ENCODE measurements around the gene DCXR. TPM values are rescaled to one million over a fixed set of nuclear protein-coding genes. Genes with fewer than 3 reads are reported as not detected.

The DCXR gene
- total RNA-seq, 4 donors from 2014 or later = 23.8 to 125 (median 67.5) TPM

DNA sequence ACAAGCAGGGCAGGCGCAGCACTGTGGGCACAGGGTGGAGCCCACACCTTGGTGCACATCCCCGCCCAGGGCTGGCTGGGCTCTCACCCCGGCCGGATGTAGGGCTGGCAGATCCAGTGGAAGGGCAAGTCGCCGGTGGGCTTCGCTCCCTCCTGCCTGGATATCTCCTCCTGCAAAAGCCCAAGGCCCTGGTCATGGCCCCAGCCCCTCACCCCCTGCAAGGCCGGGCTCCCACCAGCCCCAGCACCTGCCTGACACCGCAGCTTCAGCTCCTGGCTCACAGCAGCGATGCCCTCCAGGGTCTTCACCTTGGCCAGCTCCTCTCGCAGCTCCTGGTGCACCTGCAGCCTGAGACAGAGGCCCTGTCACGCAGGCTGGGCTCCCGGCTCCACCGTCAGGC, 23.1 kb upstream of the DCXR start:
- H3K27ac ChIP-seq = no peak overlapping the region
- no peak overlapping the region for H3K4me3 ChIP-seq
- no peaks in the 10 kb centered on the region for H3K9me3 ChIP-seq
- peaks cover 0 to 10% of the 10 kb centered on the region in 2 donors for H3K4me1 ChIP-seq
- no peak for DNase-seq
- no peaks in the 10 kb centered on the region for H3K27me3 ChIP-seq
- no peaks in the 10 kb centered on the region for H3K36me3 ChIP-seq
- TF ChIP-seq CTCF (IDR thresholded peaks at IDR 0.05) (no peak), POLR2A (IDR thresholded peaks at IDR 0.05) (no peak)
- intact Hi-C loops (cut with DNase I; ENCODE audit: low total_unique reads) = no loop called here

- Histone ChIP-seq H3K4me3 (no peak overlapping the region), H3K27ac (no peak overlapping the region), H3K27me3 (no peaks in the 10 kb centered on the region), H3K9me3 (no peaks in the 10 kb centered on the region), H3K36me3 (no peaks in the 10 kb centered on the region), H3K4me1 (peaks cover 0 to 10% of the 10 kb centered on the region in 2 donors)
- DNase-seq = no peak
- no peak for TF ChIP-seq POLR2A (IDR thresholded peaks at IDR 0.05)
- TF ChIP-seq CTCF (IDR thresholded peaks at IDR 0.05) = no peak
- intact Hi-C loops (cut with DNase I; ENCODE audit: low total_unique reads) = no loop called here
Observed at GRCh38 chr17:82060001-82060380, 22.5 kb upstream of the DCXR start.

GRCh38 chr17:82059272-82060000, 21.9 kb upstream of the DCXR start:
- no peak for DNase-seq
- no peaks in the 10 kb centered on the region for H3K9me3 ChIP-seq
- no peaks in the 10 kb centered on the region for H3K36me3 ChIP-seq
- peaks cover 0 to 6% of the 10 kb centered on the region in 2 donors for H3K4me1 ChIP-seq
- no peak overlapping the region for H3K27ac ChIP-seq
- H3K4me3 ChIP-seq = no peak overlapping the region
- H3K27me3 ChIP-seq = no peaks in the 10 kb centered on the region
- intact Hi-C loops (cut with DNase I; ENCODE audit: low total_unique reads) = no loop called here
- no peak for TF ChIP-seq CTCF (IDR thresholded peaks at IDR 0.05)
- no peak for TF ChIP-seq POLR2A (IDR thresholded peaks at IDR 0.05)

- intact Hi-C loops (cut with DNase I; ENCODE audit: low total_unique reads) = no loop called here
- no peaks in the 10 kb centered on the region for H3K36me3 ChIP-seq
- no peak for TF ChIP-seq CTCF (IDR thresholded peaks at IDR 0.05)
- no peak for TF ChIP-seq POLR2A (IDR thresholded peaks at IDR 0.05)
Observed at GRCh38 chr17:82058855-82059249, 21.4 kb upstream of the DCXR start.

DNA sequence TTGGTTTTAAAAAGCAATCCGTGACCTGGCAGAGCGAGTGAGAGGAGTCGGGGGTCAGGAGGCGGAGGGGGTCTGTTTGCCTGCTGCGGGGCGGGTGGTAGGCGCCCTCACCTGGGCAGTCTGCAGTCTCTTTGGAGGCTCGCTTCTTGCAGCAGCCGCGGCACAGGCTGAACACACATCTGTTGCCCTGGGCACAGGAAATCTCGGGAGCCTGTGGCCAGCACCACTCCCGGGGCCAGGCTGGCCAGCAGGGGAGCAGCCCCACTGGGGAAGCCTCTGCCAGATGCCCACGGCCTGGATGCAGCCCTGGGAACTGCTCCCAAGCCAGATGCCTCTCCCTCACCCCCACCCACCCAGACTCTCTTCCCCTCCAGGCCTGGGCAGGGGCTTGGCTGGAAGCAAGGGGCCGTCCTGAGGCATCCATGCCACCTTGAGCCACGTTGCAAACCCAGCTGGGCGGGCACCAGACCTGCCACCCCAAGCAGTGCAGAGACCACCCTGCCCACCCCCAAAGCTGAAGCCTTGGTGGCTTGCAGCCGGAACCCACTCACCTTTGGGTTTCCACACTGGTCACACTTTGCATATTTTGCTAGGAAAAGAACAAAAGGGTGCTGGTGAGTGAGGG, 20.8 kb upstream of the DCXR start:
- Histone ChIP-seq H3K4me1 (peaks cover 0 to 7% of the 10 kb centered on the region in 2 donors), H3K4me3 (no peak overlapping the region), H3K9me3 (no peaks in the 10 kb centered on the region), H3K36me3 (no peaks in the 10 kb centered on the region), H3K27me3 (no peaks in the 10 kb centered on the region), H3K27ac (no peak overlapping the region)
- intact Hi-C loops (cut with DNase I; ENCODE audit: low total_unique reads) = no loop called here
- TF ChIP-seq POLR2A (IDR thresholded peaks at IDR 0.05) = no peak
- TF ChIP-seq CTCF (IDR thresholded peaks at IDR 0.05) = no peak
- DNase-seq = no peak

More at GRCh38 chr17:82058855-82059249, 21.4 kb upstream of the DCXR start:
- Histone ChIP-seq H3K4me3 (no peak overlapping the region), H3K27ac (no peak overlapping the region), H3K4me1 (peaks cover 0 to 2% of the 10 kb centered on the region in 2 donors), H3K9me3 (no peaks in the 10 kb centered on the region), H3K27me3 (no peaks in the 10 kb centered on the region)
- DNase-seq = no peak
